Activated CD4-positive, alpha-beta memory T cell treated with anti-CD3 and anti-CD28 coated beads for 36 hours (primary cell): Measurements from ENCODE around the gene ZFAND3. TPM values are rescaled to one million over a fixed set of nuclear protein-coding genes. Genes with fewer than 3 reads are reported as not detected.

Experiments
- CTCF ChIA-PET: fragments of 350-600 bp; sonication (Branson Sonifier 250); formaldehyde crosslinking; loops from one replicate; lab custom pipeline; 2021; ENCODE audit warnings: antibody characterized with exemption, inconsistent platforms; lab: Charles Lee
- POLR2A ChIA-PET: fragments of 350-600 bp; sonication (Branson Sonifier 250); formaldehyde crosslinking; loops from one replicate; lab custom pipeline; 2021; ENCODE audit warnings: antibody characterized with exemption; lab: Charles Lee
- DNase-seq: peaks from one replicate; pipeline ENCODE4 v3.0.0-alpha.2; 2020
- H3K27ac Mint-ChIP-seq: one replicate; pipeline ENCODE4 v1.8.0; 2021; ENCODE audit warnings: mixed read lengths
- H3K27me3 Mint-ChIP-seq: one replicate; pipeline ENCODE4 v1.8.0; 2021; ENCODE audit warnings: mixed read lengths
- H3K36me3 Mint-ChIP-seq: one replicate; pipeline ENCODE4 v1.8.0; 2021; ENCODE audit warnings: mixed read lengths
- H3K4me1 Mint-ChIP-seq: one replicate; pipeline ENCODE4 v1.8.0; 2021; ENCODE audit warnings: low read depth, mixed read lengths
- H3K4me3 Mint-ChIP-seq: one replicate; pipeline ENCODE4 v1.8.0; 2021; ENCODE audit warnings: mild to moderate bottlenecking, mixed read lengths
- H3K9me3 Mint-ChIP-seq: one replicate; pipeline ENCODE4 v1.8.0; 2021; ENCODE audit warnings: mixed read lengths
- intact Hi-C: fragments of 100-400 bp; cut with micrococcal nuclease; formaldehyde crosslinking; loops from one replicate; pipeline ENCODE4 v1.15.1; 2023
- total RNA-seq, 2 experiments: library from RNA; stranded (reverse); gene quantifications; one replicate each; pipeline ENCODE4 v1.2.3, GENCODE V29; 2021

The ZFAND3 gene
- total RNA-seq, 2 experiments from 2014 or later, result 35.1 to 36.4 TPM

DNA sequence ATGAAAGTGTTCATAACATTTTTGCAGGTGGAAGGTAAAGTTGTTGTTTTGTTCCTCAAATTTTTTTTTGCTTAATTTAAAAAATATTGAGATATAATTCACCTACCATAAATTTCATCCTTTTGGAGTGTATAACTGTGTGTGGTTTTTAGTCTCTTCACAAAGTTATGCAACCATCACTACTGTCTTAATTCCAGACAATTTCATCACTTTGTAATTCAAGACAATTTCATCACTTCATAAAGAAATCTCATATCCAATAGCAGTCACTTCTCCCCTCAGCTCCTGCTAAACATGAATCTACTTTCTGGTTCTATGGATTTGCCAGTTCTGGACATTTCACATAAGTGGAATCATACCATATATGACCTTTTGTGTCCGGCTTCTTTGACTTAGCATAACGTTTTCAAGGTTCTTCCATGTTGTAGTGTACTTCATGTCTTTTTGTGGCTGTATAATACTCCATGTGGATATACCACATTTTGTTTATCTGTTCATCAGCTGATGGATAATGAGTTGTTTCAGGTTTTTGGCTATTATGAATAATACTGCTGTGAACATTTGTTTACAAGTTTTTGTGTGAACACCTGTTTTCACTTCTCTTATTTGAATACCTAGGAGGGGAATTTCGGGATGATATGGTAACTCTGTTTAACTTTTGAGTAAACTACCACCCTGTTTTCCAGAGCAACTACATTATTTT is 18.8 kb downstream of the ZFAND3 start:
- POLR2A ChIA-PET, result no interaction called here
- peaks cover 44% of the 10 kb centered on the region for H3K4me1 Mint-ChIP-seq
- DNase-seq, result no peak

DNA sequence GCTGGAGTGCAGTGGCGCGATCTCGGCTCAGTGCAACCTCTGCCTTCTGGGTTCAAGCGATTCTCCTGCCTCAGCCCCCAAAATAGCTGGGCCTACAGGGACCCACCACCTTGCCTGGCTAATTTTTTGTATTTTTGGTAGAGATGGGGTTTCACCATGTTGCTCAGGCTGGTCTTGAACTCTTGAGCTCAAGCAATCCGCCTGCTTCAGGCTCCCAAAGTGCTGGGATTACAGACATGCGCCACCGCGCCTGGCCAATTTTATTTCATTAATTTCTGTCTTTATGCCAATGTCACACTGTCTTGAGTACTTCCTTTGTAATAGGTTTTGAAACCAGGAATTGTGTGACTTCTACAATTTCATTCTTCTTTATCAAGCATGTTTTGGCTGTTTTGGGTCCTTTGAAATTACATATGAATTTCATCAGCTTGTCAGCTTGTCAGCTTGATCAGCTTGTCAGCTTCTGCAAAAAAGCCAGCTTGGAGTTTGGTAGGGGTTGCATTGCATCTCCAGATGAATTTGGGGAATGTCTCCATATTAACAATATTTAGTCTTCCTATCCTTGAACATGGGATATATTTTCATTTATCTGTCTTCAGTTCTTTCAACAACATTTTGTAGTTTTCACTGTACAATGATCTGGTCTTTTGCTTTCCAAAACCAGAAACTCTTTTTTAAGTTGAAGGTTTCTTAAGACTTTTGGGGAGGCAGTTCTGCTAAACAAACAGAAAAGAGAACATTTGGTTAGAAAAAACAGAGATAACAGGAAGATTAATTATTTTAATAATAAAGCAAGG is 20.8 kb downstream of the ZFAND3 start:
- CTCF ChIA-PET, result interaction anchor here (0.8 to 0.9 kb wide), 2 partner anchors 49 to 135 kb away, joined by 3 read pairs; no protein-coding TSS in a partner anchor
- H3K27ac Mint-ChIP-seq, result peak overlapping the region; percentile 10
- H3K9me3 Mint-ChIP-seq, result no peaks in the 10 kb centered on the region
- H3K36me3 Mint-ChIP-seq, result peaks cover 12% of the 10 kb centered on the region
- POLR2A ChIA-PET, result interaction anchor here (0.5 kb wide), 1 partner anchor 39 kb away, joined by 3 read pairs; no protein-coding TSS in a partner anchor
- H3K4me1 Mint-ChIP-seq, result peaks cover 43% of the 10 kb centered on the region
- H3K27me3 Mint-ChIP-seq, result no peaks in the 10 kb centered on the region
- DNase-seq, result no peak
- no peak overlapping the region for H3K4me3 Mint-ChIP-seq
- intact Hi-C loops, result no loop called here

More for the DNA sequence above, 18.8 kb downstream of the ZFAND3 start:
- CTCF ChIA-PET, result interaction anchor here (1.0 kb wide), 1 partner anchor 48 kb away, joined by 3 read pairs; no protein-coding TSS in a partner anchor
- Mint-ChIP-seq H3K27me3 (no peaks in the 10 kb centered on the region), H3K9me3 (peaks cover 6% of the 10 kb centered on the region), H3K27ac (no peak overlapping the region), H3K36me3 (peaks cover 17% of the 10 kb centered on the region), H3K4me3 (no peak overlapping the region)
- intact Hi-C loops, result no loop called here

GRCh38 chr6:37840940-37841300 is 21.4 kb downstream of the ZFAND3 start:
- no peaks in the 10 kb centered on the region for H3K27me3 Mint-ChIP-seq
- no peak overlapping the region for H3K27ac Mint-ChIP-seq
- ChIA-PET POLR2A (no interaction called here), CTCF (interaction anchor here (0.9 kb wide), 1 partner anchor 50 kb away, joined by 3 read pairs; no protein-coding TSS in a partner anchor)
- DNase-seq, result no peak
- H3K9me3 Mint-ChIP-seq, result no peaks in the 10 kb centered on the region
- no peak overlapping the region for H3K4me3 Mint-ChIP-seq
- H3K36me3 Mint-ChIP-seq, result peaks cover 12% of the 10 kb centered on the region
- peaks cover 43% of the 10 kb centered on the region for H3K4me1 Mint-ChIP-seq
- intact Hi-C loops, result no loop called here

- intact Hi-C loops, result no loop called here
- no peak overlapping the region for H3K27ac Mint-ChIP-seq
- peaks cover 52% of the 10 kb centered on the region for H3K4me1 Mint-ChIP-seq
- no peak for DNase-seq
- H3K4me3 Mint-ChIP-seq, result no peak overlapping the region
- ChIA-PET POLR2A (interaction anchor here (0.7 kb wide), 1 partner anchor 379 kb away, joined by 3 read pairs; no protein-coding TSS in a partner anchor), CTCF (interaction anchor here (1.0 to 2.2 kb wide), 2 partner anchors 54 to 92 kb away, joined by 3 to 6 read pairs; no protein-coding TSS in a partner anchor)
- peaks cover 5% of the 10 kb centered on the region for H3K36me3 Mint-ChIP-seq
- no peaks in the 10 kb centered on the region for H3K27me3 Mint-ChIP-seq
- no peaks in the 10 kb centered on the region for H3K9me3 Mint-ChIP-seq
Measured at GRCh38 chr6:37845026-37845911, 25.7 kb downstream of the ZFAND3 start.

GRCh38 chr6:37845930-37846329 is 26.4 kb downstream of the ZFAND3 start:
- DNase-seq, result no peak
- H3K27me3 Mint-ChIP-seq, result no peaks in the 10 kb centered on the region
- H3K4me3 Mint-ChIP-seq, result no peak overlapping the region
- CTCF ChIA-PET, result interaction anchor here (1.0 to 2.2 kb wide), 2 partner anchors 55 to 91 kb away, joined by 3 to 6 read pairs; no protein-coding TSS in a partner anchor
- peaks cover 52% of the 10 kb centered on the region for H3K4me1 Mint-ChIP-seq
- H3K36me3 Mint-ChIP-seq, result peaks cover 5% of the 10 kb centered on the region
- H3K9me3 Mint-ChIP-seq, result no peaks in the 10 kb centered on the region
- POLR2A ChIA-PET, result no interaction called here
- H3K27ac Mint-ChIP-seq, result no peak overlapping the region
- intact Hi-C loops, result no loop called here

DNA sequence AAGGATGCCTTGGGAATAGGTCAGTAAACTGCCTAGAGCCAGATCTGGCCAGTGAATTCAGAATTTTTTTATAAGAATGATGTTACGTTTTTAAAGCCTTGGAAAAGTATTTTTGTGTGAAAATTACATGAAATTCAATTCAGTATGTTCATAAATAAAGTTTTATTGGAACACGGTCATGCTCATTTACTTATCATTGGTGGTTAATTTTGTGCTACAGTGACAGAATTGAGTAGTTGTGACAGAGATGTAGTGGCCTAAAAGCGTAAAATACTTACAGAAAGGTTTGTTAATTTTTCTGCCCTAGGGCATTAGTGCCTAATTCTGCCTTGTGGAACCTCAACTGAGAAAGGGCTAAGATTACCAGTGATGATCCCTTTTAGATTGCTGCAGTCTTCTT is 28.2 kb downstream of the ZFAND3 start:
- ChIA-PET CTCF (interaction anchor here (2.5 kb wide), 1 partner anchor 11 kb away, joined by 6 read pairs; no protein-coding TSS in a partner anchor), POLR2A (no interaction called here)
- DNase-seq, result no peak
- intact Hi-C loops, result no loop called here
- H3K4me1 Mint-ChIP-seq, result peaks cover 51% of the 10 kb centered on the region
- H3K27me3 Mint-ChIP-seq, result no peaks in the 10 kb centered on the region
- no peak overlapping the region for H3K4me3 Mint-ChIP-seq
- H3K36me3 Mint-ChIP-seq, result peaks cover 5% of the 10 kb centered on the region
- no peaks in the 10 kb centered on the region for H3K9me3 Mint-ChIP-seq
- H3K27ac Mint-ChIP-seq, result no peak overlapping the region

DNA sequence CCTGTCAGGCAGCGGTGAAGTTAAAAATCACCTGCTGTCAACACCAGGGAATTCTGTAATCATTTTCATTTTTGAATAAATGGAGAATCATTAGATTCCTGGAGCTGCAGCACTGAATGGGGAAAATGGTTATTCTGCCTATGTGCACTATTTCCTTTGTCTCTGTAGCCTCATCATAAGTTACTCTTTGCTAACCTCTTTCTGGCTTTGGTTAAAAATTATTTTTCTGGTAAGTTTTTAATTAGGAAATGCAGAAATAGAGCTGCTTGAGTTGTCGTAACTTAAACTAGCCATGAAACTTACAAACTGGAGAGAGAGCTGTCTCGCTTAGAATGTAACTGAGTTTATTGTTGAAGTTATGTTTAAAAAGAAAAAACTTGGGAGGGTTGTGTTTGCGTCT is 28.8 kb downstream of the ZFAND3 start:
- no peak for DNase-seq
- Mint-ChIP-seq H3K27me3 (no peaks in the 10 kb centered on the region), H3K36me3 (peaks cover 5% of the 10 kb centered on the region), H3K4me1 (peaks cover 52% of the 10 kb centered on the region), H3K27ac (no peak overlapping the region), H3K9me3 (no peaks in the 10 kb centered on the region), H3K4me3 (no peak overlapping the region)
- POLR2A ChIA-PET, result no interaction called here
- intact Hi-C loops, result no loop called here
- CTCF ChIA-PET, result interaction anchor here (0.6 to 2.5 kb wide), 2 partner anchors 11 to 25 kb away, joined by 3 to 6 read pairs; no protein-coding TSS in a partner anchor

DNA sequence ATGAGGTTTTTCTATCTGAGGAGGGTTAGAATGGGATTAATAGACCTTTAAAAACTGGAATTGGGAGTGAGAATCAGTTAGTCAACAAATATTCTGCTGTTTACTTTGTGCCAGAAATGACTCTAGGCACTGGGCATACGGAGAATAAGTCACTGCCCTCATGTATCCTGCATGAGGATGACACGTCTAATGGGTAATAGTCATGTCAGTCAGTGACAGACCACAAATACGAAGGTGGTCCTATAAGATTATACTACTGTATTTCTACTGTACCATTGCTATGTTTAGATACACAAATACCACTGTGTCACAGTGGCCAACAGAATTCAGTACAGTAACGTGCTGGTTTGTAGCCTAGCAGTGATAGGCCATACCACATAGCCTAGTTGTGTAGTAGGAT is 30.7 kb downstream of the ZFAND3 start:
- ChIA-PET CTCF (interaction anchor here (2.5 kb wide), 1 partner anchor 9 kb away, joined by 6 read pairs; no protein-coding TSS in a partner anchor), POLR2A (no interaction called here)
- no peaks in the 10 kb centered on the region for H3K36me3 Mint-ChIP-seq
- H3K9me3 Mint-ChIP-seq, result no peaks in the 10 kb centered on the region
- H3K4me3 Mint-ChIP-seq, result no peak overlapping the region
- no peak for DNase-seq
- H3K27ac Mint-ChIP-seq, result no peak overlapping the region
- H3K4me1 Mint-ChIP-seq, result peaks cover 57% of the 10 kb centered on the region
- no peaks in the 10 kb centered on the region for H3K27me3 Mint-ChIP-seq
- intact Hi-C loops, result no loop called here

DNA sequence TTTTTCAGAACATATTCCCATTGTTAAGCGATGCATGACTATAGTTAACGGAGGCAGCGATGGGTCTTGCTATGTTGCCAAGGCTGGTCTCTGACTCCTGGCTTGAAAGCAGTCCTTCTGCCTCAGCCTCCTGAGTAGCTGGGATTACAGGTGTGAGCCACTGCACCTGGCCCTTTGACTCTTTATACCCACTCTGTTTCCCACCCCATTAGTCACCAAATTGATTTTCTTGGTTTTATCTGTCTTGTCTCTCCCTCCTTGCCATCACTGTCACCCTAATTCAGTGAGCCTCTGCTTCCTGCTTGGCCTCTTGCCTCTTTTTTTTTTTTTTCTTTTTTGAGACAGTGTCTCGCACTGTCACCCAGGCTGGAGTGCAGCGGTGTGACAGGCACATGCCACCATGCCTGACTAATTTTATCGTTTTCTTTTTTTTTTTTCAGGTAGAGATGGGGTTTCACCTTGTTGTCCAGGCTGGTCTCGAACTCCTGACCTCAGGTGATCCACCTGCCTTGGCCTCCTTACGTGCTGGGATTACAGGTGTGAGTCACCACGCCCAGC is 31.3 kb downstream of the ZFAND3 start:
- no peak overlapping the region for H3K4me3 Mint-ChIP-seq
- no peaks in the 10 kb centered on the region for H3K36me3 Mint-ChIP-seq
- intact Hi-C loops, result no loop called here
- no peak for DNase-seq
- peaks cover 59% of the 10 kb centered on the region for H3K4me1 Mint-ChIP-seq
- POLR2A ChIA-PET, result no interaction called here
- H3K27ac Mint-ChIP-seq, result no peak overlapping the region
- H3K9me3 Mint-ChIP-seq, result no peaks in the 10 kb centered on the region
- CTCF ChIA-PET, result no interaction called here
- H3K27me3 Mint-ChIP-seq, result no peaks in the 10 kb centered on the region

- Mint-ChIP-seq H3K4me3 (no peak overlapping the region), H3K36me3 (peaks cover 2% of the 10 kb centered on the region), H3K27ac (no peak overlapping the region), H3K27me3 (no peaks in the 10 kb centered on the region), H3K4me1 (peaks cover 65% of the 10 kb centered on the region), H3K9me3 (no peaks in the 10 kb centered on the region)
- no peak for DNase-seq
- intact Hi-C loops, result no loop called here
- CTCF ChIA-PET, result no interaction called here
- POLR2A ChIA-PET, result no interaction called here
Measured at GRCh38 chr6:37851997-37852524, 32.5 kb downstream of the ZFAND3 start.

- no peak for DNase-seq
- POLR2A ChIA-PET, result no interaction called here
- Mint-ChIP-seq H3K36me3 (peaks cover 2% of the 10 kb centered on the region), H3K4me1 (peaks cover 67% of the 10 kb centered on the region), H3K27ac (no peak overlapping the region), H3K9me3 (no peaks in the 10 kb centered on the region), H3K27me3 (no peaks in the 10 kb centered on the region), H3K4me3 (no peak overlapping the region)
- CTCF ChIA-PET, result interaction anchor here (1.0 kb wide), 1 partner anchor 65 kb away, joined by 3 read pairs; no protein-coding TSS in a partner anchor
- intact Hi-C loops, result loop anchor here (5.0 kb wide), 3 partner anchors 131 to 556 kb away; partner anchors contain the start of gene CCDC167
Measured at GRCh38 chr6:37856285-37856684, 36.8 kb downstream of the ZFAND3 start.
